Kasumi-1 (cell line): ENCODE data around the gene TEPSIN.

Experiments used
- DNase-seq, 2 experiments: peaks; one replicate each; lab custom pipeline; 2025; lab: John Stamatoyannopoulos, UW

The TEPSIN gene

DNA sequence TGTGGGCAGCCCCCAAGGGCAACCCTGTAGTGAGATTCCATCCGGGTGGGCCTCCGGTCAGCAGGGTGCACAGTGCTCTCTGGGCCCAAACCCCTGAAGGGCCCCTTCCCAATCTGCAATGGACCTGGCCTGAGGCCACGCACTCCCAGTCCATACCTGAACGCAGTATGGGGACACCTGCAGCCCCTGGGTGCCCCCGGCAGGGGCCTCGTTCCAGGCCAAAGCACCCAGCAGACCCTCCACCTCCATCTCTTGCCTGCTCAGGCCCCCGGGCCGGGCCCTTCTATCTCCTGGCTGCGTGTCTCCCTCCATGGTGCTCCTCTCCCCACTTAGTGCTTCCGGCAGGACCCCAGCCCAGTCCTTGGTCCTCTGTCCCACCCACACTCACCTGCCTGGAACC, 55.5 kb downstream of the TEPSIN start:
- no peak for DNase-seq

- DNase-seq: no peak
These were observed 56.3 kb downstream of the TEPSIN start for GRCh38 chr17:81182596-81182995.

- no peak for DNase-seq
These were observed 57.1 kb downstream of the TEPSIN start for GRCh38 chr17:81181811-81182185.

- no peak for DNase-seq
These were observed 57.7 kb downstream of the TEPSIN start for GRCh38 chr17:81180836-81181810.

DNA sequence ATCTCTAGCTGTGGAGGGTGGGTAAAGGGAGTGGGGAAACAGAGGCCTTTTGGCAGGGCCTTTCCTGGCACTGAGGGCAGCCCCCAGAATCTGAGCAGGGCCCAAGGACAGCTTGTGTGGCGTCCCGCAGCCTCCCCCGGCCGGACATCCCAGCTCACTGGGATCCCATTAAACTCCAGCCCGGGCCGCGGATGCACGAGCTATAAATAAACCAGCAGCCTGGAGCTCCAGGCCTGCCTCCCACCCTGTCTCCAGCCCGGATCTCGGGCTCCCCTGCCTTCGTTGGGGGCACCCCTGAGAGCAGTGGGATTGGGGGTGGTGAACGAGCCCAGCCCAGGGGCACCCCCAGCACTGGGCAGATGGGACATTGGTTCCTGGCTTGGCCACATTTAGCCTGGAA, 59.0 kb downstream of the TEPSIN start:
- no peak for DNase-seq

DNA sequence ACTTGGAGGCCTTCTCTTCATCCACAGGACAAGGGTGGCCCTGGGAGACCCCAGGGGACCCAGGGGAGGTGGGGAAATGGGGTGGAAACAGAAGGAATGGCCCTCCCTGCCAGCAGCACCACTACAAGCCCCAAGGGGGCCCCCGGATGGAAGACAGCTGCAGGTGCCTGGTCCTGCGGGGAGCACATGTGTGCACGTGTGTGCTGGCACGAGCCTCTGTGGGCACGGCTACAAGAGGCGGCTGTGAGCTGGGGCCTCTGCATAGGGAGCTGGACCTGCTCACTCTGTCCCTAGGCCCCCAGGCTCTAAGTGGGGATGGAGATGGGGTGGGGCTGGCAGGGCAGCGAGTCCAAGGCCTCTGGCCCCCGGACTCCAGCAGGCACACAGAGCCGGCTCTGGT, 59.6 kb downstream of the TEPSIN start:
- no peak for DNase-seq
